Activated T-cell treated with anti-CD3 and anti-CD28 coated beads, Interleukin-2, amount 50 U/mL, for 4 hours (primary cell): ENCODE results near the gene NDUFB11. TPM values are rescaled to one million over a fixed set of nuclear protein-coding genes. Genes with fewer than 3 reads are reported as not detected.
"Not testable (repeated sequence)": the region's sequence is repeated elsewhere in the genome, so short reads cannot be mapped to it uniquely, and the experiment has no call there.

Experiments used
- ATAC-seq, 2 donors: fragments of 200-7000 bp; cut with Tn5 transposase; one replicate each; pipeline ENCODE4 v1.10.0; 2021
- DNase-seq: peaks from one replicate; pipeline ENCODE4 v3.0.0-alpha.2; 2020
- H3K27me3 Mint-ChIP-seq: one replicate; pipeline ENCODE4 v1.8.0; 2021; ENCODE audit warnings: low read depth, mixed read lengths
- H3K36me3 Mint-ChIP-seq: one replicate; pipeline ENCODE4 v1.8.0; 2022; ENCODE audit warnings: mixed read lengths; ENCODE audit not compliant: insufficient read depth
- H3K4me1 Mint-ChIP-seq: one replicate; pipeline ENCODE4 v1.8.0; 2021; ENCODE audit warnings: low read depth, mixed read lengths
- H3K4me3 Mint-ChIP-seq: one replicate; pipeline ENCODE4 v1.8.0; 2021; ENCODE audit warnings: mild to moderate bottlenecking, moderate library complexity, mixed read lengths
- H3K9me3 Mint-ChIP-seq: one replicate; pipeline ENCODE4 v1.8.0; 2021; ENCODE audit warnings: mixed read lengths
- total RNA-seq, 3 donors: library from RNA; stranded (reverse); gene quantifications; one replicate each; pipeline ENCODE4 v1.2.1, GENCODE V29; 2021

Gene NDUFB11
- total RNA-seq, 3 donors from 2014 or later, result 95.3 to 103 (median 100) TPM

GRCh38 chrX:47145395-47146120 is 1.1 kb upstream of the NDUFB11 start:
- H3K4me3 Mint-ChIP-seq, result peak overlapping the region; percentile 99
- DNase-seq, result no peak
- peaks cover 13% of the 10 kb centered on the region for H3K36me3 Mint-ChIP-seq
- no peaks in the 10 kb centered on the region for H3K9me3 Mint-ChIP-seq
- H3K4me1 Mint-ChIP-seq, result peaks cover 24% of the 10 kb centered on the region
- peak; percentile 13 to 17 for ATAC-seq
- H3K27me3 Mint-ChIP-seq, result no peaks in the 10 kb centered on the region

- H3K36me3 Mint-ChIP-seq, result peaks cover 15% of the 10 kb centered on the region
Observed at GRCh38 chrX:47143894-47144625, 442 bp downstream of the NDUFB11 start.

GRCh38 chrX:47138171-47138570 is 6.3 kb downstream of the NDUFB11 start:
- Mint-ChIP-seq H3K27me3 (no peaks in the 10 kb centered on the region), H3K4me3 (no peak overlapping the region), H3K4me1 (peaks cover 5% of the 10 kb centered on the region), H3K36me3 (peaks cover 13% of the 10 kb centered on the region), H3K9me3 (no peaks in the 10 kb centered on the region)
- no peak for ATAC-seq
- no peak for DNase-seq

More at GRCh38 chrX:47143894-47144625, 442 bp downstream of the NDUFB11 start:
- Mint-ChIP-seq H3K9me3 (no peaks in the 10 kb centered on the region), H3K27me3 (no peaks in the 10 kb centered on the region), H3K4me3 (peak overlapping the region; percentile 99), H3K4me1 (peaks cover 23% of the 10 kb centered on the region)
- ATAC-seq, result peak in 1 of 2 donors; percentile 3
- peak; percentile 5 for DNase-seq

GRCh38 chrX:47135650-47136049 is 8.9 kb downstream of the NDUFB11 start:
- DNase-seq, ATAC-seq, H3K4me3 Mint-ChIP-seq, H3K36me3 Mint-ChIP-seq, H3K4me1 Mint-ChIP-seq, H3K27me3 Mint-ChIP-seq, H3K9me3 Mint-ChIP-seq: not testable (repeated sequence)

GRCh38 chrX:47133493-47133892 is 11.0 kb downstream of the NDUFB11 start:
- H3K36me3 Mint-ChIP-seq, result no peaks in the 10 kb centered on the region
- no peaks in the 10 kb centered on the region for H3K9me3 Mint-ChIP-seq
- no peak overlapping the region for H3K4me3 Mint-ChIP-seq
- DNase-seq (no peak), ATAC-seq (no peak)
- no peaks in the 10 kb centered on the region for H3K27me3 Mint-ChIP-seq
- peaks cover 3% of the 10 kb centered on the region for H3K4me1 Mint-ChIP-seq

- Mint-ChIP-seq H3K4me3 (peak overlapping the region; percentile 97), H3K4me1 (peaks cover 3% of the 10 kb centered on the region), H3K27me3 (no peaks in the 10 kb centered on the region), H3K9me3 (no peaks in the 10 kb centered on the region), H3K36me3 (no peaks in the 10 kb centered on the region)
- DNase-seq, result no peak
- ATAC-seq, result no peak
Observed at GRCh38 chrX:47129899-47130358, 14.6 kb downstream of the NDUFB11 start.

GRCh38 chrX:47129157-47129898 is 15.2 kb downstream of the NDUFB11 start:
- H3K4me3 Mint-ChIP-seq, result peak overlapping the region; percentile 97
- no peaks in the 10 kb centered on the region for H3K9me3 Mint-ChIP-seq
- H3K4me1 Mint-ChIP-seq, result peaks cover 3% of the 10 kb centered on the region
- no peaks in the 10 kb centered on the region for H3K27me3 Mint-ChIP-seq
- no peaks in the 10 kb centered on the region for H3K36me3 Mint-ChIP-seq
- peak; percentile 82 for DNase-seq
- peak; percentile 99 for ATAC-seq

GRCh38 chrX:47124466-47124865 is 20.0 kb downstream of the NDUFB11 start:
- not testable (repeated sequence) for H3K36me3 Mint-ChIP-seq, H3K4me3 Mint-ChIP-seq, H3K27me3 Mint-ChIP-seq, DNase-seq, H3K9me3 Mint-ChIP-seq, ATAC-seq, H3K4me1 Mint-ChIP-seq

- not testable (repeated sequence) for H3K36me3 Mint-ChIP-seq, H3K4me1 Mint-ChIP-seq, ATAC-seq, H3K9me3 Mint-ChIP-seq, DNase-seq, H3K27me3 Mint-ChIP-seq, H3K4me3 Mint-ChIP-seq
Observed at GRCh38 chrX:47116551-47117110, 27.9 kb downstream of the NDUFB11 start.

GRCh38 chrX:47112316-47112954 is 32.1 kb downstream of the NDUFB11 start:
- DNase-seq (no peak), ATAC-seq (no peak)
- Mint-ChIP-seq H3K36me3 (no peaks in the 10 kb centered on the region), H3K9me3 (no peaks in the 10 kb centered on the region), H3K4me3 (no peak overlapping the region), H3K4me1 (no peaks in the 10 kb centered on the region), H3K27me3 (no peaks in the 10 kb centered on the region)

- not testable (repeated sequence) for DNase-seq, H3K4me3 Mint-ChIP-seq, H3K9me3 Mint-ChIP-seq, ATAC-seq, H3K27me3 Mint-ChIP-seq, H3K36me3 Mint-ChIP-seq, H3K4me1 Mint-ChIP-seq
Observed at GRCh38 chrX:47110936-47111615, 33.4 kb downstream of the NDUFB11 start.

GRCh38 chrX:47101206-47101605 is 43.3 kb downstream of the NDUFB11 start:
- Mint-ChIP-seq H3K36me3 (no peaks in the 10 kb centered on the region), H3K27me3 (no peaks in the 10 kb centered on the region), H3K4me1 (no peaks in the 10 kb centered on the region), H3K4me3 (no peak overlapping the region), H3K9me3 (no peaks in the 10 kb centered on the region)
- DNase-seq (no peak), ATAC-seq (no peak)

GRCh38 chrX:47098338-47099094 is 46.0 kb downstream of the NDUFB11 start:
- H3K9me3 Mint-ChIP-seq, result no peaks in the 10 kb centered on the region
- no peaks in the 10 kb centered on the region for H3K4me1 Mint-ChIP-seq
- no peaks in the 10 kb centered on the region for H3K36me3 Mint-ChIP-seq
- no peak overlapping the region for H3K4me3 Mint-ChIP-seq
- DNase-seq (no peak), ATAC-seq (no peak)
- H3K27me3 Mint-ChIP-seq, result no peaks in the 10 kb centered on the region
